H1 (cell line): ENCODE measurements around the gene TBC1D24. TPM values are rescaled to one million over a fixed set of nuclear protein-coding genes. Genes with fewer than 3 reads are reported as not detected.

Source experiments
- CTCF ChIA-PET: fragments of 300-600 bp; sonication (Branson Sonifier 250); formaldehyde crosslinking; loops from one replicate; lab custom pipeline; 2021; ENCODE audit not compliant: partially characterized antibody; lab: Charles Lee
- POLR2A ChIA-PET: fragments of 300-600 bp; sonication (Branson Sonifier 250); formaldehyde crosslinking; loops from one replicate; lab custom pipeline; 2021; ENCODE audit warnings: inconsistent platforms; ENCODE audit not compliant: partially characterized antibody; lab: Charles Lee
- DNase-seq, 2 experiments: peaks; one replicate each; pipeline versions ENCODE4 v3.0.0 to v3.0.0-alpha.2; 2010 to 2022; ENCODE audit warnings: low spot score in 2 of 2, low read depth in 1 of 2, mixed read lengths in 1 of 2
- FAIRE-seq: peaks from 2 replicates; lab custom pipeline; 2011; peaks lifted over from hg19 to GRCh38; lab: Jason Lieb, UNC
- H2AFZ ChIP-seq: 2 replicates; pipeline ENCODE4 v1.8.1; 2012; ENCODE audit warnings: low read length, inconsistent platforms
- H2AK5ac ChIP-seq: 2 replicates; pipeline ENCODE4 v1.6.1; 2013; ENCODE audit warnings: low read depth, low read length
- H2BK120ac ChIP-seq: replicated peaks from 2 replicates; pipeline ENCODE3; 2013; ENCODE audit warnings: low read depth, low read length, inconsistent platforms
- H2BK12ac ChIP-seq: 2 replicates; pipeline ENCODE4 v1.6.1; 2013; ENCODE audit warnings: low read depth, low read length
- H2BK15ac ChIP-seq: 2 replicates; pipeline ENCODE4 v1.6.1; 2013; ENCODE audit warnings: low read length
- H2BK20ac ChIP-seq: 2 replicates; pipeline ENCODE4 v1.6.1; 2013; ENCODE audit warnings: low read length
- H2BK5ac ChIP-seq: 2 replicates; pipeline ENCODE4 v1.6.1; 2013; ENCODE audit warnings: low read depth, low read length
- H3K14ac ChIP-seq: 2 replicates; pipeline ENCODE4 v1.6.1; 2013; ENCODE audit warnings: inconsistent platforms; ENCODE audit not compliant: insufficient read length
- H3K18ac ChIP-seq: 2 replicates; pipeline ENCODE4 v1.6.1; 2013; ENCODE audit warnings: low read length; ENCODE audit errors: extremely low read depth
- H3K23ac ChIP-seq: 2 replicates; pipeline ENCODE4 v1.6.1; 2013; ENCODE audit warnings: inconsistent platforms; ENCODE audit not compliant: insufficient read length
- H3K23me2 ChIP-seq: 2 replicates; pipeline ENCODE4 v1.6.1; 2013; ENCODE audit warnings: low read depth, low read length
- H3K27ac ChIP-seq: 2 replicates; pipeline ENCODE4 v1.6.1; 2011; ENCODE audit warnings: low read depth, low read length, inconsistent platforms
- H3K27me3 ChIP-seq, 4 experiments: replicated peaks in 1 of 4; 1 replicate in 1 of 4; 2 replicates in 3 of 4; pipeline versions ENCODE4 v1.6.1 to v1.8.1; 2011 to 2013; ENCODE audit warnings: low read length in 3 of 4, mild to moderate bottlenecking in 3 of 4, inconsistent platforms in 2 of 4, mixed read lengths in 2 of 4, moderate library complexity in 1 of 4; ENCODE audit not compliant: control insufficient read depth in 3 of 4, insufficient read depth in 3 of 4; ENCODE audit errors: extremely low read depth in 1 of 4
- H3K36me3 ChIP-seq, 4 experiments: 2 replicates each; pipeline versions ENCODE4 v1.6.1 to v1.8.1; 2011 to 2013; ENCODE audit warnings: mild to moderate bottlenecking in 4 of 4, low read length in 3 of 4, moderate library complexity in 2 of 4, control low read depth in 1 of 4, inconsistent platforms in 1 of 4; ENCODE audit not compliant: insufficient read depth in 4 of 4, control insufficient read depth in 2 of 4
- H3K4ac ChIP-seq: replicated peaks from 2 replicates; pipeline ENCODE3; 2013; ENCODE audit warnings: low read length, low read depth, mixed read lengths, inconsistent platforms; ENCODE audit not compliant: insufficient read length
- H3K4me1 ChIP-seq, 4 experiments: replicated peaks in 1 of 4; 1 replicate in 1 of 4; 2 replicates in 3 of 4; pipeline versions ENCODE4 v1.6.1 to v1.8.1; 2011 to 2013; ENCODE audit warnings: low read length in 3 of 4, inconsistent platforms in 2 of 4, mixed read lengths in 1 of 4; ENCODE audit not compliant: insufficient read depth in 4 of 4, control insufficient read depth in 3 of 4
- H3K4me2 ChIP-seq, 2 experiments: 2 replicates each; pipeline versions ENCODE4 v1.6.1 to v1.8.1; 2011 to 2013; ENCODE audit warnings: low read depth in 2 of 2, low read length in 2 of 2, control low read depth in 1 of 2, inconsistent platforms in 1 of 2, mild to moderate bottlenecking in 1 of 2; ENCODE audit not compliant: insufficient read depth in 1 of 2
- H3K4me3 ChIP-seq, 4 experiments: fragments of 200-600, 300-600 bp in 1 of 4; sonication (generic), shearing (Covaris generic), sonication (Bioruptor Twin) in 1 of 4; 2 replicates each; pipeline versions ENCODE4 v1.5.1 to v1.8.1; 2011 to 2016; ENCODE audit warnings: low read length in 4 of 4, low read depth in 3 of 4, control low read depth in 2 of 4, inconsistent platforms in 2 of 4, mild to moderate bottlenecking in 2 of 4, mixed read lengths in 1 of 4, moderate library complexity in 1 of 4; ENCODE audit not compliant: insufficient read depth in 2 of 4; ENCODE audit errors: extremely low read depth in 1 of 4
- H3K56ac ChIP-seq: replicated peaks from 2 replicates; pipeline ENCODE3; 2013; ENCODE audit warnings: low read depth, mild to moderate bottlenecking, mixed read lengths, low read length, inconsistent platforms; ENCODE audit not compliant: insufficient read length
- H3K79me1 ChIP-seq: 2 replicates; pipeline ENCODE4 v1.6.1; 2013; ENCODE audit warnings: low read depth, low read length, control low read depth
- H3K79me2 ChIP-seq, 2 experiments: 2 replicates each; pipeline versions ENCODE4 v1.6.1 to v1.8.1; 2012 to 2013; ENCODE audit warnings: low read length in 2 of 2, mild to moderate bottlenecking in 2 of 2, inconsistent platforms in 1 of 2; ENCODE audit not compliant: insufficient read depth in 2 of 2, control insufficient read depth in 1 of 2
- H3K9ac ChIP-seq, 4 experiments: replicated peaks in 1 of 4; 1 replicate in 1 of 4; 2 replicates in 3 of 4; pipeline versions ENCODE4 v1.6.1 to v1.8.1; 2011 to 2013; ENCODE audit warnings: low read depth in 3 of 4, low read length in 3 of 4, control low read depth in 2 of 4, mild to moderate bottlenecking in 2 of 4, moderate library complexity in 2 of 4, inconsistent platforms in 1 of 4; ENCODE audit errors: extremely low read depth in 1 of 4
- H3K9me3 ChIP-seq, 2 experiments: 2 replicates each; pipeline versions ENCODE4 v1.6.1 to v1.8.1; 2012 to 2013; ENCODE audit warnings: mild to moderate bottlenecking in 2 of 2, moderate library complexity in 2 of 2, control low read depth in 1 of 2, inconsistent platforms in 1 of 2, low read depth in 1 of 2, low read length in 1 of 2, mixed read lengths in 1 of 2; ENCODE audit not compliant: insufficient read depth in 2 of 2
- H4K20me1 ChIP-seq, 2 experiments: replicated peaks in 1 of 2; 2 replicates each; pipeline versions ENCODE3 to v1.8.1; 2011 to 2013; ENCODE audit warnings: inconsistent platforms in 2 of 2, low read length in 2 of 2, mild to moderate bottlenecking in 1 of 2; ENCODE audit not compliant: insufficient read depth in 2 of 2, control insufficient read depth in 1 of 2
- H4K5ac ChIP-seq: 2 replicates; pipeline ENCODE4 v1.6.1; 2013; ENCODE audit warnings: low read length, low read depth, mixed read lengths, inconsistent platforms; ENCODE audit not compliant: insufficient read length
- H4K8ac ChIP-seq: 2 replicates; pipeline ENCODE4 v1.8.0; 2013; ENCODE audit warnings: mild to moderate bottlenecking, moderate library complexity, low read length, inconsistent platforms; ENCODE audit not compliant: insufficient read depth; ENCODE audit errors: extremely low read depth
- H4K91ac ChIP-seq: replicated peaks from 2 replicates; pipeline ENCODE3; 2013; ENCODE audit warnings: low read length, mixed read lengths, inconsistent platforms; ENCODE audit not compliant: insufficient read length
- CHD1 ChIP-seq: IDR thresholded peaks from 2 replicates; pipeline ENCODE4 v1.6.1; 2012; ENCODE audit warnings: low read depth, low read length, improper control_type of control experiment
- JUN ChIP-seq: IDR thresholded peaks from 2 replicates; pipeline ENCODE4 v1.6.1; 2011; ENCODE audit warnings: low read depth, mild to moderate bottlenecking, improper control_type of control experiment, low read length
- RNF2 ChIP-seq: fragments of 200-900, 300-1000 bp; sonication (generic); IDR thresholded peaks from 2 replicates; pipeline ENCODE4 v1.7.1; 2016; ENCODE audit warnings: borderline replicate concordance, low read depth, mild to moderate bottlenecking, antibody characterized with exemption, low read length; ENCODE audit not compliant: poor library complexity, severe bottlenecking; ENCODE audit errors: missing control alignments
- SP4 ChIP-seq: IDR thresholded peaks from 2 replicates; pipeline ENCODE4 v1.6.1; 2012; ENCODE audit warnings: low read length, inconsistent platforms
- WGBS, 2 experiments: shearing (Covaris generic) in 1 of 2; methylation state at CpG; one replicate each; pipeline versions ENCODE4 v1.1.6 to v1.1.7; 2013 to 2015; ENCODE audit warnings: low lambda C conversion rate in 2 of 2, mixed read lengths in 2 of 2, inconsistent platforms in 1 of 2, low coverage in 1 of 2, missing lambda C conversion rate in 1 of 2; ENCODE audit not compliant: insufficient replicate concordance in 2 of 2, insufficient coverage in 1 of 2, insufficient read length in 1 of 2; ENCODE audit errors: extremely low coverage in 1 of 2, missing lambda C conversion rate in 1 of 2; 5-methylcytosine and 5-hydroxymethylcytosine counted together
- polyA plus RNA-seq, 7 experiments: library from polyadenylated mRNA; depleted of rRNA in 3 of 7; stranded (reverse) in 5 of 7; unstranded in 2 of 7; fragments of >200 nt in 5 of 7; fragments of 200-250 nt in 2 of 7; gene quantifications; 1 replicate in 5 of 7; 2 replicates in 1 of 7; 4 replicates in 1 of 7; pipeline versions ENCODE4 v1.2.1 to v1.2.3, GENCODE V29; 2011 to 2013; ENCODE audit warnings: missing spikeins in 2 of 7, mixed read lengths in 2 of 7
- total RNA-seq: library from RNA; stranded (reverse); fragmentation: NEBNext Ultra II Directional; extraction: Animal tissue kit (Norgen Biotek cat#: 25700); gene quantifications from 2 replicates; pipeline ENCODE4 v1.2.1, GENCODE V29; 2021
- TF ChIP-seq, protein P1 (sequence below), 3 experiments: IDR thresholded peaks; 1 replicate in 2 of 3; 2 replicates in 1 of 3; pipeline versions ENCODE4 v1.5.1 to v1.6.1; 2011; ENCODE audit warnings: low read length in 3 of 3, mild to moderate bottlenecking in 3 of 3, inconsistent platforms in 2 of 3, low read depth in 1 of 3, moderate library complexity in 1 of 3; ENCODE audit not compliant: insufficient read depth in 1 of 3; ENCODE audit errors: control extremely low read depth in 1 of 3

Gene TBC1D24
- total and polyA plus RNA-seq, 2 of the 8 experiments (the other 6 are each of a cell fraction or from before 2014, with no cell fraction given): 8.7 to 21.5 TPM

DNA sequence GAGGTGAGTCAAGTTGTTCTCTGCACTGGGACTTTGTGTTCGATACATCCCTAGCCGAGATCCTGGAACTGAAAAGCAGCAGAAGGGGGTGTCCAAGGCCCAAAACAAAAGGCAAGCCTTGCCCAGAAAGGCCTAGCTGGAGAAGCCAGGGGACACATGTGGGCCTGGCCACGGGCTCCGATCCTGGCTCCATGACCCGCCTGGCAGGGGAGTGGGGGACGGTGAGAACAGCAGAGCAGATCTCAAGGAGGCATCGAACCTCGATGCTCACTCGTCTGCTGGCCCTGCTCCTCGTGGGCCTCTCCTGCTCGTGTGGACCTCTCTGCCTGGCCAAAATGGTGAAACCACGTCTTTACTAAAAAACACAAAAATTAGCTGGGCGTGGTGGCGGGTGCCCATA, 36.8 kb upstream of the TBC1D24 start:
- POLR2A ChIA-PET: interaction anchor here (1.1 to 1.4 kb wide), 3 partner anchors 8 to 165 kb away, joined by 4 to 6 read pairs (median 4); no protein-coding TSS in a partner anchor
- no peaks in the 10 kb centered on the region for H3K9me3 ChIP-seq
- TF ChIP-seq RNF2: no peak
- TF ChIP-seq, protein P1, sequence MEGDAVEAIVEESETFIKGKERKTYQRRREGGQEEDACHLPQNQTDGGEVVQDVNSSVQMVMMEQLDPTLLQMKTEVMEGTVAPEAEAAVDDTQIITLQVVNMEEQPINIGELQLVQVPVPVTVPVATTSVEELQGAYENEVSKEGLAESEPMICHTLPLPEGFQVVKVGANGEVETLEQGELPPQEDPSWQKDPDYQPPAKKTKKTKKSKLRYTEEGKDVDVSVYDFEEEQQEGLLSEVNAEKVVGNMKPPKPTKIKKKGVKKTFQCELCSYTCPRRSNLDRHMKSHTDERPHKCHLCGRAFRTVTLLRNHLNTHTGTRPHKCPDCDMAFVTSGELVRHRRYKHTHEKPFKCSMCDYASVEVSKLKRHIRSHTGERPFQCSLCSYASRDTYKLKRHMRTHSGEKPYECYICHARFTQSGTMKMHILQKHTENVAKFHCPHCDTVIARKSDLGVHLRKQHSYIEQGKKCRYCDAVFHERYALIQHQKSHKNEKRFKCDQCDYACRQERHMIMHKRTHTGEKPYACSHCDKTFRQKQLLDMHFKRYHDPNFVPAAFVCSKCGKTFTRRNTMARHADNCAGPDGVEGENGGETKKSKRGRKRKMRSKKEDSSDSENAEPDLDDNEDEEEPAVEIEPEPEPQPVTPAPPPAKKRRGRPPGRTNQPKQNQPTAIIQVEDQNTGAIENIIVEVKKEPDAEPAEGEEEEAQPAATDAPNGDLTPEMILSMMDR (IDR thresholded peaks at IDR 0.05; ENCODE audit: control extremely low read depth in 1 of 3, insufficient read depth in 1 of 3, low read depth in 1 of 3, low read length in 3 of 3): no peak
- no peak for TF ChIP-seq JUN
- no peak for TF ChIP-seq CHD1
- no peak for TF ChIP-seq SP4

More for the DNA sequence above, 36.8 kb upstream of the TBC1D24 start:
- Histone ChIP-seq H3K79me1 (no peaks in the 10 kb centered on the region), H2BK12ac (no peak overlapping the region), H3K27ac (no peak overlapping the region), H2AK5ac (no peak overlapping the region), H2AFZ (no peak overlapping the region), H3K36me3 (peaks cover 22 to 65% (median 48%) of the 10 kb centered on the region in 4 experiments), H4K20me1 (peaks cover 6 to 8% of the 10 kb centered on the region in 2 experiments), H3K4me2 (no peak overlapping the region), H3K23me2 (no peaks in the 10 kb centered on the region), H3K23ac (no peak overlapping the region), H2BK120ac (no peak overlapping the region), H3K4me1 (no peaks in the 10 kb centered on the region), H2BK5ac (no peak overlapping the region), H3K4ac (no peak overlapping the region), H3K9ac (no peak overlapping the region), H3K14ac (no peak overlapping the region), H4K8ac (no peak overlapping the region), H3K56ac (no peak overlapping the region), H3K4me3 (no peak overlapping the region), H3K18ac (no peak overlapping the region), H3K79me2 (no peaks in the 10 kb centered on the region), H2BK20ac (no peak overlapping the region), H3K27me3 (no peaks in the 10 kb centered on the region), H4K5ac (no peak overlapping the region), H2BK15ac (no peak overlapping the region), H4K91ac (no peak overlapping the region)
- WGBS, 2 experiments: 92% methylated on average over 14 of the region's 14 CpGs; no CpG with 5 or more reads in 1 of the 2 experiments
- CTCF ChIA-PET: interaction anchor here (0.9 to 2.0 kb wide), 4 partner anchors 9 to 91 kb away, joined by 5 to 8 read pairs (median 6); no protein-coding TSS in a partner anchor
- no peak for DNase-seq
- no peak for FAIRE-seq
